Liver (tissue), 9 donors: Measurements from ENCODE around the gene LRRC46. TPM values are rescaled to one million over a fixed set of nuclear protein-coding genes. Genes with fewer than 3 reads are reported as not detected.

ENCODE experiments used
- DNase-seq: peaks from one replicate; pipeline ENCODE4 v3.0.0-alpha.2; 2017; ENCODE audit warnings: low spot score
- H3K27ac ChIP-seq, 2 donors: one replicate each; pipeline ENCODE4 v1.7.0; 2013; ENCODE audit warnings: inconsistent platforms in 2 of 2, low read length in 2 of 2, control low read depth in 1 of 2, low read depth in 1 of 2, mild to moderate bottlenecking in 1 of 2
- H3K27me3 ChIP-seq, 4 donors: one replicate each; pipeline versions ENCODE4 v1.6.1 to v1.7.0; 2013; ENCODE audit warnings: low read length in 3 of 4, inconsistent platforms in 1 of 4, mild to moderate bottlenecking in 1 of 4, moderate library complexity in 1 of 4; ENCODE audit not compliant: control insufficient read depth in 4 of 4, insufficient read depth in 4 of 4
- H3K36me3 ChIP-seq, 4 donors: one replicate each; pipeline versions ENCODE4 v1.6.1 to v1.7.0; 2013; ENCODE audit warnings: low read length in 3 of 4, mild to moderate bottlenecking in 3 of 4, low read depth in 1 of 4, moderate library complexity in 1 of 4; ENCODE audit not compliant: control insufficient read depth in 4 of 4, insufficient read depth in 3 of 4
- H3K4me1 ChIP-seq, 4 donors: one replicate each; pipeline versions ENCODE4 v1.6.1 to v1.7.0; 2013; ENCODE audit warnings: low read length in 3 of 4, mild to moderate bottlenecking in 3 of 4, moderate library complexity in 1 of 4; ENCODE audit not compliant: control insufficient read depth in 4 of 4, insufficient read depth in 4 of 4
- H3K4me3 ChIP-seq, 3 donors: one replicate each; pipeline versions ENCODE4 v1.6.1 to v1.7.0; 2013; ENCODE audit warnings: low read length in 3 of 3, control low read depth in 1 of 3, low read depth in 1 of 3, mild to moderate bottlenecking in 1 of 3
- H3K9ac ChIP-seq, 2 donors: one replicate each; pipeline ENCODE4 v1.7.0; 2013; ENCODE audit warnings: low read length in 2 of 2, mild to moderate bottlenecking in 2 of 2, moderate library complexity in 2 of 2, control low read depth in 1 of 2, low read depth in 1 of 2
- H3K9me3 ChIP-seq, 4 donors: one replicate each; pipeline versions ENCODE4 v1.6.1 to v1.7.0; 2013; ENCODE audit warnings: low read length in 3 of 4; ENCODE audit not compliant: control insufficient read depth in 4 of 4
- EGR1 ChIP-seq, 2 donors: IDR thresholded peaks; 2 replicates each; pipeline ENCODE4 v1.6.1; 2016 to 2018; ENCODE audit warnings: antibody characterized with exemption in 2 of 2, low read depth in 2 of 2
- FOXA1 ChIP-seq: IDR thresholded peaks from 2 replicates; pipeline ENCODE4 v1.6.1; 2016; ENCODE audit warnings: antibody characterized with exemption
- FOXA2 ChIP-seq: IDR thresholded peaks from 2 replicates; pipeline ENCODE4 v1.6.1; 2016; ENCODE audit warnings: antibody characterized with exemption
- GABPA ChIP-seq, 2 donors: IDR thresholded peaks in 1 of 2; conservative IDR thresholded peaks in 1 of 2; 2 replicates each; pipeline ENCODE4 v1.6.1; 2016; ENCODE audit warnings: antibody characterized with exemption in 2 of 2, mild to moderate bottlenecking in 1 of 2, moderate library complexity in 1 of 2
- HNF4G ChIP-seq: IDR thresholded peaks from 2 replicates; pipeline ENCODE4 v1.6.1; 2016; ENCODE audit warnings: antibody characterized with exemption
- JUND ChIP-seq, 2 donors: IDR thresholded peaks; 2 replicates each; pipeline ENCODE4 v1.6.1; 2016; ENCODE audit warnings: antibody characterized with exemption in 2 of 2
- NR2F2 ChIP-seq: IDR thresholded peaks from 2 replicates; pipeline ENCODE4 v1.6.1; 2016; ENCODE audit warnings: antibody characterized with exemption
- RAD21 ChIP-seq, 2 donors: IDR thresholded peaks; 2 replicates each; pipeline ENCODE4 v1.6.1; 2016; ENCODE audit warnings: antibody characterized with exemption in 2 of 2, mild to moderate bottlenecking in 2 of 2
- RXRA ChIP-seq, 2 donors: IDR thresholded peaks; 2 replicates each; pipeline ENCODE4 v1.6.1; 2017 to 2018; ENCODE audit warnings: antibody characterized with exemption in 2 of 2, mild to moderate bottlenecking in 1 of 2
- SP1 ChIP-seq: IDR thresholded peaks from 2 replicates; pipeline ENCODE4 v1.6.1; 2018; ENCODE audit warnings: antibody characterized with exemption, mild to moderate bottlenecking
- TAF1 ChIP-seq: conservative IDR thresholded peaks from 2 replicates; pipeline ENCODE4 v1.6.1; 2016; ENCODE audit warnings: antibody characterized with exemption, mild to moderate bottlenecking
- YY1 ChIP-seq: IDR thresholded peaks from 2 replicates; pipeline ENCODE4 v1.6.1; 2016; ENCODE audit warnings: antibody characterized with exemption, mild to moderate bottlenecking
- WGBS: extraction: QIAGEN DNeasy Blood & Tissue Kit; methylation state at CpG from one replicate; pipeline ENCODE4 v1.1.7; 2013; 5-methylcytosine and 5-hydroxymethylcytosine counted together
- polyA plus RNA-seq, 2 donors: library from polyadenylated mRNA; stranded (reverse) in 1 of 2; unstranded in 1 of 2; fragments of 200-250 nt in 1 of 2; fragments of >200 nt in 1 of 2; fragmentation: Nextera tagmentation in 1 of 2; extraction: Ambion mirVana in 1 of 2; gene quantifications; one replicate each; pipeline versions ENCODE4 v1.2.1 to v1.2.3, GENCODE V29; 2013 to 2015
- total RNA-seq, 2 donors: library from RNA; depleted of rRNA; stranded (reverse); fragments of >200 nt; gene quantifications; one replicate each; pipeline ENCODE4 v1.2.3, GENCODE V29; 2014
- TF ChIP-seq, protein P1 (sequence below): IDR thresholded peaks from 2 replicates; pipeline ENCODE4 v1.6.1; 2016; ENCODE audit warnings: antibody characterized with exemption
- TF ChIP-seq, protein P2 (sequence below): IDR thresholded peaks from 2 replicates; pipeline ENCODE4 v1.6.1; 2016; ENCODE audit warnings: antibody characterized with exemption
- TF ChIP-seq, protein P3 (sequence below): fragments of 150-350 bp; IDR thresholded peaks from 2 replicates; pipeline ENCODE4 v1.5.1; 2017; ENCODE audit warnings: improper control_type of control experiment, low read depth, low read length; ENCODE audit not compliant: missing input control
- TF ChIP-seq, protein P4 (sequence below): IDR thresholded peaks from 2 replicates; pipeline ENCODE4 v1.6.1; 2016; ENCODE audit warnings: antibody characterized with exemption
- TF ChIP-seq, protein P5 (sequence below): IDR thresholded peaks from 2 replicates; pipeline ENCODE4 v1.6.1; 2016; ENCODE audit warnings: antibody characterized with exemption, mild to moderate bottlenecking
- donor health status: healthy.
- donor health status: healthy.
- donor health status: healthy.
- donor health status: healthy.
- donor health status: healthy.

Gene LRRC46
- total and polyA plus RNA-seq, 4 donors = under 0.01 to 0.43 (median 0.32) TPM

DNA sequence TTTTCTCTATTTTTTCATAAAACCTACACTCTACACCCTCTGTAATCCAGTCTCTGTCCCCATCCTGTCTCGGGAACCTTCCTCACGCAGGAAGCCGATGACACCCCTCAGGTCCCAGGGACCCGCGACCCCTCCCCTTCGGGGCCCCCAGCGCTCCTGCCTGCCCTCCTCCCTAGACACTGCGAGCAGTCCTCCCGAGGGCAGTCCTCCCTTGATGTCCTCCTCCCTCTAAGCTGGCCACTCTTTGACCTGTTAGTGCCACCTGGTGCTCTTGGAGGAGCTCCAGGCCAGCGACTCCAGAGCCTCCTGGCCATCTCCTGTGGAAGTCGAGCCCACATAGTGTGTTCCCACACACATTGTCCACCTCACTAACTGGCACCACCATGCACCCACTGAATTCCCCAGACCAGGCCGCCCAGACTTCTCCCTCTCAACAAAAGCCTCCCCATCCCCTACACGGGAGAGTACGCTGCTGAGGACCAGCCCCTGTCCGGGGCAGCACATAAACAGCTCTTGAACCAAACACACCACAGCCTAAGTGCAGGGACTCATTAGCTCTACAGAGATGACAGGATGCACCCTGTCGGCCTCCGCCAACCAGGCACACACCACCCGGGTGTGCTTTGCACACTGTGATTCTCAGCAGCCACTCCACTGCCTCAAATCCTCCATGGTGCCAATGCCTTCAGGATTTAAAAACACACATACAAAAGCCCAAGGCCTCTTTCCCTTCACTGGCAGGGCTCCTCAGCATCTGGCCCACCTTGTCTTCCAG is 19.1 kb upstream of the LRRC46 start (continued):
- TF ChIP-seq, protein P1, sequence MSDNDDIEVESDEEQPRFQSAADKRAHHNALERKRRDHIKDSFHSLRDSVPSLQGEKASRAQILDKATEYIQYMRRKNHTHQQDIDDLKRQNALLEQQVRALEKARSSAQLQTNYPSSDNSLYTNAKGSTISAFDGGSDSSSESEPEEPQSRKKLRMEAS = no peak
- TF ChIP-seq HNF4G = no peak
- no peak for TF ChIP-seq FOXA1
- TF ChIP-seq JUND (IDR thresholded peaks at IDR 0.05) = no peak
- TF ChIP-seq, protein P2, sequence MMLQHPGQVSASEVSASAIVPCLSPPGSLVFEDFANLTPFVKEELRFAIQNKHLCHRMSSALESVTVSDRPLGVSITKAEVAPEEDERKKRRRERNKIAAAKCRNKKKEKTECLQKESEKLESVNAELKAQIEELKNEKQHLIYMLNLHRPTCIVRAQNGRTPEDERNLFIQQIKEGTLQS = no peak
- no peak for TF ChIP-seq TAF1
- no peak for TF ChIP-seq YY1
- TF ChIP-seq RAD21 (IDR thresholded peaks at IDR 0.05) = no peak
- TF ChIP-seq FOXA2 = no peak
- TF ChIP-seq, protein P3, sequence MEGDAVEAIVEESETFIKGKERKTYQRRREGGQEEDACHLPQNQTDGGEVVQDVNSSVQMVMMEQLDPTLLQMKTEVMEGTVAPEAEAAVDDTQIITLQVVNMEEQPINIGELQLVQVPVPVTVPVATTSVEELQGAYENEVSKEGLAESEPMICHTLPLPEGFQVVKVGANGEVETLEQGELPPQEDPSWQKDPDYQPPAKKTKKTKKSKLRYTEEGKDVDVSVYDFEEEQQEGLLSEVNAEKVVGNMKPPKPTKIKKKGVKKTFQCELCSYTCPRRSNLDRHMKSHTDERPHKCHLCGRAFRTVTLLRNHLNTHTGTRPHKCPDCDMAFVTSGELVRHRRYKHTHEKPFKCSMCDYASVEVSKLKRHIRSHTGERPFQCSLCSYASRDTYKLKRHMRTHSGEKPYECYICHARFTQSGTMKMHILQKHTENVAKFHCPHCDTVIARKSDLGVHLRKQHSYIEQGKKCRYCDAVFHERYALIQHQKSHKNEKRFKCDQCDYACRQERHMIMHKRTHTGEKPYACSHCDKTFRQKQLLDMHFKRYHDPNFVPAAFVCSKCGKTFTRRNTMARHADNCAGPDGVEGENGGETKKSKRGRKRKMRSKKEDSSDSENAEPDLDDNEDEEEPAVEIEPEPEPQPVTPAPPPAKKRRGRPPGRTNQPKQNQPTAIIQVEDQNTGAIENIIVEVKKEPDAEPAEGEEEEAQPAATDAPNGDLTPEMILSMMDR = no peak

DNA sequence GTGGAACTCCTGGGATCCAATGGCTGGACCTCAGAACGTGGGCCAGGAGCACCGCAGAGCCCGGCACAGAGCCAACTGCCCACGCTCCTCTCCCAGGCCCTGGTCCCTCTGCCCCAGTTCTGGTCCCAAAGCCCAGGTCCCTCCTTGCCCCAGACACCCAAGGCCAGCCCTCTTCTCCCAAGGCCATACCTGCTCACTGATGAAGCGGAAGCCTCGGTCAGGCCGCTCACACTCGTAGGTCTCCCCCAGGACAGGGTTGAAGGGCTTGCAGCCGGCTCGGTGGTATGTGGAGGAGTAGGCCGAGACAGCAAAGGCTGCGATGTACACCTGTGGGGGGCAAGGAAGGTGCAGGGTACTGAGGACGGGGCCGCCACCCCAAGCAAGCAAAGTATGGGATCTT is 18.4 kb upstream of the LRRC46 start:
- no peaks in the 10 kb centered on the region for H3K27me3 ChIP-seq
- no peak for DNase-seq
- no peak overlapping the region for H3K9ac ChIP-seq
- H3K9me3 ChIP-seq = no peaks in the 10 kb centered on the region
- no peak overlapping the region for H3K4me3 ChIP-seq
- H3K36me3 ChIP-seq = peaks cover 0 to 15% (median 2%) of the 10 kb centered on the region in 4 donors
- TF ChIP-seq, protein P2 = no peak
- TF ChIP-seq JUND (IDR thresholded peaks at IDR 0.05) (no peak), GABPA (IDR thresholded peaks at IDR 0.05 in 1 of 2, conservative IDR thresholded peaks at IDR 0.05 in 1 of 2) (no peak), TAF1 (no peak)
- TF ChIP-seq, protein P4, sequence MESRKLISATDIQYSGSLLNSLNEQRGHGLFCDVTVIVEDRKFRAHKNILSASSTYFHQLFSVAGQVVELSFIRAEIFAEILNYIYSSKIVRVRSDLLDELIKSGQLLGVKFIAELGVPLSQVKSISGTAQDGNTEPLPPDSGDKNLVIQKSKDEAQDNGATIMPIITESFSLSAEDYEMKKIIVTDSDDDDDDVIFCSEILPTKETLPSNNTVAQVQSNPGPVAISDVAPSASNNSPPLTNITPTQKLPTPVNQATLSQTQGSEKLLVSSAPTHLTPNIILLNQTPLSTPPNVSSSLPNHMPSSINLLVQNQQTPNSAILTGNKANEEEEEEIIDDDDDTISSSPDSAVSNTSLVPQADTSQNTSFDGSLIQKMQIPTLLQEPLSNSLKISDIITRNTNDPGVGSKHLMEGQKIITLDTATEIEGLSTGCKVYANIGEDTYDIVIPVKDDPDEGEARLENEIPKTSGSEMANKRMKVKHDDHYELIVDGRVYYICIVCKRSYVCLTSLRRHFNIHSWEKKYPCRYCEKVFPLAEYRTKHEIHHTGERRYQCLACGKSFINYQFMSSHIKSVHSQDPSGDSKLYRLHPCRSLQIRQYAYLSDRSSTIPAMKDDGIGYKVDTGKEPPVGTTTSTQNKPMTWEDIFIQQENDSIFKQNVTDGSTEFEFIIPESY = no peak
- TF ChIP-seq, protein P1 = no peak
- H3K4me1 ChIP-seq = no peaks in the 10 kb centered on the region
- no peak overlapping the region for H3K27ac ChIP-seq
- 97% methylated on average over 14 of the region's 14 CpGs for WGBS

DNA sequence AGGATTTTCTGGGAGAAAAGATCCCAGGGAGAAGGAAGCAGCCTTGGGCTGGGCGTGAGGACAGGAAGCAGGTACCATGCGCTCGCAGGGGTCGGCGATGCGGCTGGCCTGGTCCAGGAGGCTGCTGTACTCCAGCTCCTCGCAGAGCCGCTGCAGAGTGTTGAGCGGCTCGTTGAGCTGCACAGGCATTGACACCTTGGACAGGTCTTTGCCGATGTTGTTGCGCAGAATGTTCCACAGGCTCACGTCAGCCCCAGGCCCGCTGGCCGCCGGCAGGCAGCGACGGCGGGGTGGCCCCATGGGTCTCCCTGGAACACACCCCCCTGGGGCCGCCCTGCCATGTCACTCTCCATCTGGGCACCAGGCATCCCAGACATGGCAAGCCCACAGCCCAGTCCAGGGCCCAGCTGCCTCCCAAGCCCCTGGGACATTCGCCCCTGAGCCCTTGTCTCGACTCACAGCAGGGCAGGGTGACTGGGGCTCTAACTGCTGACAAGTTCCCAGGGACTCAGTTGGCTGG is 17.9 kb upstream of the LRRC46 start:
- peaks cover 0 to 15% (median 2%) of the 10 kb centered on the region in 4 donors for H3K36me3 ChIP-seq
- H3K27ac ChIP-seq = no peak overlapping the region
- no peak overlapping the region for H3K4me3 ChIP-seq
- no peaks in the 10 kb centered on the region for H3K27me3 ChIP-seq
- WGBS = 96% methylated on average over 22 of the region's 22 CpGs
- H3K9ac ChIP-seq = no peak overlapping the region
- no peak for DNase-seq
- no peaks in the 10 kb centered on the region for H3K9me3 ChIP-seq
- H3K4me1 ChIP-seq = no peaks in the 10 kb centered on the region
- no peak for TF ChIP-seq NR2F2
- TF ChIP-seq FOXA1 = no peak
- no peak for TF ChIP-seq RXRA (IDR thresholded peaks at IDR 0.05)
- TF ChIP-seq FOXA2 = no peak
- TF ChIP-seq JUND (IDR thresholded peaks at IDR 0.05) = no peak
- TF ChIP-seq, protein P4 = no peak
- TF ChIP-seq TAF1 = no peak
- TF ChIP-seq GABPA (IDR thresholded peaks at IDR 0.05 in 1 of 2, conservative IDR thresholded peaks at IDR 0.05 in 1 of 2) = no peak
- TF ChIP-seq SP1 = no peak
- TF ChIP-seq, protein P2 = no peak
- no peak for TF ChIP-seq HNF4G
- no peak for TF ChIP-seq EGR1 (IDR thresholded peaks at IDR 0.05; ENCODE audit: low read depth in 2 of 2)
- TF ChIP-seq, protein P5, sequence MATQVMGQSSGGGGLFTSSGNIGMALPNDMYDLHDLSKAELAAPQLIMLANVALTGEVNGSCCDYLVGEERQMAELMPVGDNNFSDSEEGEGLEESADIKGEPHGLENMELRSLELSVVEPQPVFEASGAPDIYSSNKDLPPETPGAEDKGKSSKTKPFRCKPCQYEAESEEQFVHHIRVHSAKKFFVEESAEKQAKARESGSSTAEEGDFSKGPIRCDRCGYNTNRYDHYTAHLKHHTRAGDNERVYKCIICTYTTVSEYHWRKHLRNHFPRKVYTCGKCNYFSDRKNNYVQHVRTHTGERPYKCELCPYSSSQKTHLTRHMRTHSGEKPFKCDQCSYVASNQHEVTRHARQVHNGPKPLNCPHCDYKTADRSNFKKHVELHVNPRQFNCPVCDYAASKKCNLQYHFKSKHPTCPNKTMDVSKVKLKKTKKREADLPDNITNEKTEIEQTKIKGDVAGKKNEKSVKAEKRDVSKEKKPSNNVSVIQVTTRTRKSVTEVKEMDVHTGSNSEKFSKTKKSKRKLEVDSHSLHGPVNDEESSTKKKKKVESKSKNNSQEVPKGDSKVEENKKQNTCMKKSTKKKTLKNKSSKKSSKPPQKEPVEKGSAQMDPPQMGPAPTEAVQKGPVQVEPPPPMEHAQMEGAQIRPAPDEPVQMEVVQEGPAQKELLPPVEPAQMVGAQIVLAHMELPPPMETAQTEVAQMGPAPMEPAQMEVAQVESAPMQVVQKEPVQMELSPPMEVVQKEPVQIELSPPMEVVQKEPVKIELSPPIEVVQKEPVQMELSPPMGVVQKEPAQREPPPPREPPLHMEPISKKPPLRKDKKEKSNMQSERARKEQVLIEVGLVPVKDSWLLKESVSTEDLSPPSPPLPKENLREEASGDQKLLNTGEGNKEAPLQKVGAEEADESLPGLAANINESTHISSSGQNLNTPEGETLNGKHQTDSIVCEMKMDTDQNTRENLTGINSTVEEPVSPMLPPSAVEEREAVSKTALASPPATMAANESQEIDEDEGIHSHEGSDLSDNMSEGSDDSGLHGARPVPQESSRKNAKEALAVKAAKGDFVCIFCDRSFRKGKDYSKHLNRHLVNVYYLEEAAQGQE = no peak
